Measurements from ENCODE around the gene TBC1D17. TPM values are rescaled to one million over a fixed set of nuclear protein-coding genes. Genes with fewer than 3 reads are reported as not detected.

Gene TBC1D17
- total RNA-seq, 6 experiments from 2014 or later: 42.8 to 53.3 (median 46.8) TPM

DNA sequence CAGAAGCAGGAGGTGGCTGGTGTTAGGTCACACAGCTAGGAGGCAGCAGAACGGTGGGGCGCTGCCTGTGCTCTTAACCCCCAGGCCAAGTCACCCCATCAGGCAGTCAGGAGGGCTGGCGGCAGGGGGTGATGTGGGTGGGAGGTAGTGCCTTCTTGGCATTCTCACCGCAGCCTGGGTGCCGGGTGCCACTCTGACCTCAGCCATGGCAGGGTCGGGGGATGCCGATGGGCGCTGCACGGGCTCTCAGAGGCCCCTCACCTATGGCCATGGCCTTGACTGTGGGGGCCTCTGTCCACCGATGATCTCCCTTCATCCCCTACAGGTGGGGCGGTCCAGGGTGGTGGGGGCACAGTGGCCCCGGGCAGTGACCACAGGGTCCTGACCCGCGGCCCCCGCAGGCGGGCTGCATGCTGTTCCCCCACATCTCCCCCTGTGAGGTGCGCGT, 20.9 kb upstream of the TBC1D17 start:
- Mint-ChIP-seq H3K9me3 (no peaks in the 10 kb centered on the region), H3K4me3 (no peak overlapping the region; the same call in 1 of the 2 replicates), H3K4me1 (ENCODE audit: low read depth) (peaks cover 34% of the 10 kb centered on the region), H3K27me3 (ENCODE audit: insufficient read depth) (peaks cover 24% of the 10 kb centered on the region), H3K27ac (peak overlapping the region; percentile 67), H3K36me3 (ENCODE audit: low read depth) (peaks cover 18% of the 10 kb centered on the region; the same call in 1 of the 2 replicates)
- TF ChIP-seq, protein P1, sequence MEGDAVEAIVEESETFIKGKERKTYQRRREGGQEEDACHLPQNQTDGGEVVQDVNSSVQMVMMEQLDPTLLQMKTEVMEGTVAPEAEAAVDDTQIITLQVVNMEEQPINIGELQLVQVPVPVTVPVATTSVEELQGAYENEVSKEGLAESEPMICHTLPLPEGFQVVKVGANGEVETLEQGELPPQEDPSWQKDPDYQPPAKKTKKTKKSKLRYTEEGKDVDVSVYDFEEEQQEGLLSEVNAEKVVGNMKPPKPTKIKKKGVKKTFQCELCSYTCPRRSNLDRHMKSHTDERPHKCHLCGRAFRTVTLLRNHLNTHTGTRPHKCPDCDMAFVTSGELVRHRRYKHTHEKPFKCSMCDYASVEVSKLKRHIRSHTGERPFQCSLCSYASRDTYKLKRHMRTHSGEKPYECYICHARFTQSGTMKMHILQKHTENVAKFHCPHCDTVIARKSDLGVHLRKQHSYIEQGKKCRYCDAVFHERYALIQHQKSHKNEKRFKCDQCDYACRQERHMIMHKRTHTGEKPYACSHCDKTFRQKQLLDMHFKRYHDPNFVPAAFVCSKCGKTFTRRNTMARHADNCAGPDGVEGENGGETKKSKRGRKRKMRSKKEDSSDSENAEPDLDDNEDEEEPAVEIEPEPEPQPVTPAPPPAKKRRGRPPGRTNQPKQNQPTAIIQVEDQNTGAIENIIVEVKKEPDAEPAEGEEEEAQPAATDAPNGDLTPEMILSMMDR (IDR thresholded peaks at IDR 0.05): no peak; the same call in 1 of the 2 replicates
- DNase-seq: no peak

DNA sequence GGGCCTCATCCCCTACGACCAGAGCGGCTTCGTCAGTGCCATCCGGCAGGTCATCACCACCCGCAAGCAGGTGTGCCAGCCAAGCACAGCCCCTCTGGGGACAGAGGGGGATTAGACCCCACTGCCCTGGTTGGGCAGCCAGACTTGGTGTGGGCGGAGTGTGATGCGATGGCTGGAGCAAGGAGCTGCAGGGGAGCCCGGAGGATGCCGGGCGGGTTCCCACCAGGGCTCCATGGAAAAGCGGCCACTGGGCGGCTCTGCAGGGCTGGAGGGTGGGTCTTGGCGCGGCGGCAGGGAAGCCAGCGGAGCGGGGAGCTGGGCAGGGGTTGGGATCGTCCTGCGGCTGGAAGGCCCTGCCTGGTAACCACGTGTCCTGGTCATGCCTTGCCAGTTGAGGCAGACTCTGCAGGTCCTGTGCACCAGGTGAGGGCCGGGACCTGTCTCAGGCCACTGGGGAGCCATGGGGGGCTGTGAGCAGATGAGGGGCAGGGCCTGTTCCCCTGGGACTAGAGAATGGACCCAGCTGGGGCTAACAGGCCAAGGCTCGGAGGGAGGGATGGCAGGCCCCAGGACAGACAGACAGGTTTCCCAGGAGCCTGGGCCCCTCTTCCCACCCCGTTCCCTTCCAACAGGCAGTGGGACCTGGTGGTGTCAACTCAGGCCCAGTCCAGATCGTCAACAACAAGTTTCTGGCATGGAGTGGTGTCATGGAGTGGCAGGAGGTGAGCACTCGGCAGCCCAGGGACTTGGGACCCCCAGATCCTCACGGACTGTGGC, 20.3 kb upstream of the TBC1D17 start:
- H3K36me3 Mint-ChIP-seq (ENCODE audit: low read depth): peaks cover 14% of the 10 kb centered on the region; the same call in 1 of the 2 replicates
- H3K27me3 Mint-ChIP-seq (ENCODE audit: insufficient read depth): peaks cover 21% of the 10 kb centered on the region
- H3K4me3 Mint-ChIP-seq: no peak overlapping the region; the same call in 1 of the 2 replicates
- DNase-seq: no peak
- H3K27ac Mint-ChIP-seq: peak overlapping the region; percentile 91; the same call in 1 of the 2 replicates
- peaks cover 31% of the 10 kb centered on the region for H3K4me1 Mint-ChIP-seq (ENCODE audit: low read depth)
- TF ChIP-seq, protein P1 (IDR thresholded peaks at IDR 0.05): no peak
- H3K9me3 Mint-ChIP-seq: no peaks in the 10 kb centered on the region

DNA sequence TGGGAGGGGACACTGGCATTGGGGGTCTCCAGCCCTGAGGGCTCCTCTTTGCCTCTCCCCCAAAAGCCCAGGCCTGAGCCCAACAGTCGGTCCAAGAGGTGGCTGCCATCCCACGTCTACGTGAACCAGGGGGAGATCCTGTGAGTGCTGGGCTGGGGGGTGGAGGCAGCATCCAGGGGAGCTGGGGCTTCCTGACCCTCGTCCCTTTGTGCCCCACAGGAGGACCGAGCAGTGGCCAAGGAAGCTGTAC, 19.7 kb upstream of the TBC1D17 start:
- TF ChIP-seq, protein P1 (IDR thresholded peaks at IDR 0.05): no peak
- Mint-ChIP-seq H3K27me3 (ENCODE audit: insufficient read depth) (peaks cover 21% of the 10 kb centered on the region), H3K4me1 (ENCODE audit: low read depth) (peaks cover 26% of the 10 kb centered on the region), H3K9me3 (no peaks in the 10 kb centered on the region), H3K36me3 (ENCODE audit: low read depth) (peaks cover 12% of the 10 kb centered on the region; the same call in 1 of the 2 replicates), H3K4me3 (no peak overlapping the region; the same call in 1 of the 2 replicates), H3K27ac (peak overlapping the region; percentile 91)
- no peak for DNase-seq

DNA sequence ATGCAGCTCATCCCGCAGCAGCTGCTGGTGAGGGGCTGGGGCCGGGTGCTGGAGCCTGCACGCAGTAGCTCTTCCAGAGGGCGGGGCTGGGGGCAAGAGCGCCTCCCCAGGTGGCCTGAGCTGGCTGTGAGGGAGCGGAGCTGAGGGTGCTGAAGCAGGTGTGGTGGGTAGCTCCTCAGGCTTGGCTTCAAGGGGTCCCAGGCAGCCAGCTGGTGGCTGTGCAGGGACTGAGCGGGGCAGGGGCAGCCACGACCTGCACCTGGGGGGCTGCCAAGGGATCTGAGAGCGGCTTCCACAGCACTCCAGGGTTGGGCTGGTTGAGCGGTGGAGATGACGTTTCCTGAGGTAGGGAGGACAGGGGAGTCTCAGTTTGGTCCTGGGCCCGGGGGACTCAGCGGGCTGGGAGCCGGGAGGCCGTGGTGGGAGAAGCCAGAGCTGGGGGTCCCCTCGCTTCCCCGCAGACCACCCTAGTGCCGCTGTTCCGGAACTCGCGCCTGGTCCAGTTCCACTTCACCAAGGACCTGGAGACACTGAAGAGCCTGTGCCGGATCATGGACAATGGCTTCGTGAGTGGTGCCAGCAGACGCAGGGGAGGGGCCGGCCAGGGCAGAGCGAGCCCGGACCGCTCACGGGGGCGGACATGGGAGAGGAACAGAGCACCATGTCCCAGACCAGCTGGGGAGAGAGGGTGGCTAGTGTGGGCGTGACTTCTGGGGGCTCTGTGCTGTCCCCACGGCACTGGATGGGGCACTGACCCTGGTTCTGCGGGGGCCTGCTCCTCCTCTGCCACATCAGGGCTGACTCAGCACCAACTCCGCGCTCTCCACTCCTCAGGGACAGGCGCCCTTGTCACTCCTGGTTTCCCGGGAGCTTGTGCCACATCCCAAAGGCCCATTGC, 19.2 kb upstream of the TBC1D17 start:
- TF ChIP-seq, protein P1 (IDR thresholded peaks at IDR 0.05): no peak
- Mint-ChIP-seq H3K27me3 (ENCODE audit: insufficient read depth) (peaks cover 25% of the 10 kb centered on the region), H3K4me1 (ENCODE audit: low read depth) (peaks cover 22% of the 10 kb centered on the region), H3K36me3 (ENCODE audit: low read depth) (peaks cover 16% of the 10 kb centered on the region), H3K4me3 (peak overlapping the region; percentile 69), H3K27ac (peak overlapping the region; percentile 91), H3K9me3 (no peaks in the 10 kb centered on the region)
- no peak for DNase-seq

DNA sequence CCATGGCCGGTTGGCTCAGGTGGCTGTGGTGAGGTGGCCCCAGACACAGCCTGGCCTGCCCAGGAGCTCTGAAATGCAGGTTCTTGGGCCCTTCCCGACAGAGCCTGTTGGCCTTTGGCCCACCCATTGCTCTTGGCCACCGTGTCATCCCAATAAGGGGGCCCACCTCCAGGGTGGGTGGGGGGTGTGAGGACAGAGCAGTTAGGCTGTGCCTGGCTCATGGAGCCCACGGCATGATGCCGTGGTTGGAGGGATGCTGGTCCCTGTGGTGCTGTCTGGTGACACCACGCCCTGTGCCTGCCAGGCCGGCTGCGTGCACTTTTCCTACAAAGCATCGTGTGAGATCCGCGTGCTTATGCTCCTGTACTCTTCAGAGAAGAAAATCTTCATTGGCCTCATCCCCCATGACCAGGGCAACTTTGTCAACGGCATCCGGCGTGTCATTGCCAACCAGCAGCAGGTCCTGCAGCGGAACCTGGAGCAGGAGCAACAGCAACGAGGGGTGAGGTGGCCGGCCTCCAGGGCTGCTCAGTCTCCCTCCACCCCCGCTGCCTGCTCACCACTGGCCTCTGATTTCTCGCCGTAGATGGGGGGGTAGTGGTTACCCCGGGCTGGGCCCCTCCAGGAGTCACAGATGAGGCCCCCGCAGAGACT, 17.7 kb upstream of the TBC1D17 start:
- peak overlapping the region; percentile 22; the same call in 1 of the 2 replicates for H3K4me3 Mint-ChIP-seq
- TF ChIP-seq, protein P1 (IDR thresholded peaks at IDR 0.05): no peak
- H3K27me3 Mint-ChIP-seq (ENCODE audit: insufficient read depth): peaks cover 20% of the 10 kb centered on the region
- DNase-seq: no peak
- H3K4me1 Mint-ChIP-seq (ENCODE audit: low read depth): peaks cover 17% of the 10 kb centered on the region
- peaks cover 27% of the 10 kb centered on the region for H3K36me3 Mint-ChIP-seq (ENCODE audit: low read depth)
- no peaks in the 10 kb centered on the region for H3K9me3 Mint-ChIP-seq
- H3K27ac Mint-ChIP-seq: peak overlapping the region; percentile 91

Measured in HFFc6 (cell line).